Stimulated activated CD8-positive, alpha-beta memory T cell treated with anti-CD3 and anti-CD28 coated beads, Interleukin-2, amount 100 ng/mL, for 48 hours (primary cell): ENCODE measurements around the gene EIF6.
"Not testable (repeated sequence)": the region's sequence is repeated elsewhere in the genome, so short reads cannot be mapped to it uniquely, and the experiment has no call there.

ENCODE experiments used
- DNase-seq, 2 donors: peaks; one replicate each; pipeline ENCODE4 v3.0.0-alpha.2; 2020; ENCODE audit warnings: low read depth in 2 of 2

The EIF6 gene

DNA sequence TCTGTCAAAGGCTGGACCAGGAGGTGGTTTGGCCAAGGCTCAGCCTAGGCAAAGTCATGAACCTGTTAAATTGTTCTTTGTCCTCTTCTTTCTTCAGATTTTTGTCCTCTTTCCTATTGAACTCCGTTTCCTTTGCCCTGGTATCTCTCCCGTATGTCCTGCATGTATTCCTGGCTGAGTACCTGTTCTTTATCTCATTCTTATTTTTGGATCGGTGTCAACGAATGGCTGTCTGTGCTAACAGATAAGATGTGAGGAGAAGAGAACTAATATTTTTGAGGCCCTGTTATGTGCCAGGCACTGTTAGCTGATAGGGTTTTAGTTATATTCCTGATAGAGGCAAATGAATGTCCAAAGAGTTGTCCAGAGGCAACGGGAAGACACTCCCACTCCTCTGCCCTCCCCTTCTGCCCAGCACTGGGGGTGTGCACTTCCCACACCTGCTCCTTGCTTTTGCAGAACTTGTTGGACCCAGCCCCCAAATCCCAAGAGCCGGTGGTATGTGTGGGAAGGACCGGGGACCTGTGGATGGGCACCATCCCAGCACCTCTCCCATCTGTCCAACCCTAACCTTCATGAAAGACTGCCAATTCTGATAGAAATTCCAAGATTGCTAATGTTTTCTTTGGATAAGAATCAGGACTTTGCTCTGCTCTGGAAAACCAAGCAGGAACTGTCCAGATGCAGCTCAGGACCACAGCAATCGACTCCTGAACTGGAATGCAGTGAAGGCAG is 27.2 kb downstream of the EIF6 start:
- no peak for DNase-seq

DNA sequence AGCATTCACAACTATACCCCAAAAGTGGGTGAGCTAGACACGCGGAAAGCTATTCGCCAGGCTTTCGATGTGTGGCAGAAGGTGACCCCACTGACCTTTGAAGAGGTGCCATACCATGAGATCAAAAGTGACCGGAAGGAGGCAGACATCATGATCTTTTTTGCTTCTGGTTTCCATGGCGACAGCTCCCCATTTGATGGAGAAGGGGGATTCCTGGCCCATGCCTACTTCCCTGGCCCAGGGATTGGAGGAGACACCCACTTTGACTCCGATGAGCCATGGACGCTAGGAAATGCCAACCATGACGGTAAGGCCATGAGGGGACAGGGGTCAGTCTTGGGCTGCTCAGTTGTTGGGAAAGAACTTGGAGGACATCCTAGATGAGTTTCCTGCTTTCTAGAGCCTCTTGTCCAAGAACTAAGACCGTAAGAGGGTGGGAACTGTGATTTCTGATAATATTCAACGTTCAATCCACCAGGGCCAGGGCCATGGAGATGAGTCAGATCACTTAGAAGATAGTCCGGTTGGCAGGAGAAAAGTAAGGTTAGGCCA is 30.0 kb downstream of the EIF6 start:
- DNase-seq: no peak

DNA sequence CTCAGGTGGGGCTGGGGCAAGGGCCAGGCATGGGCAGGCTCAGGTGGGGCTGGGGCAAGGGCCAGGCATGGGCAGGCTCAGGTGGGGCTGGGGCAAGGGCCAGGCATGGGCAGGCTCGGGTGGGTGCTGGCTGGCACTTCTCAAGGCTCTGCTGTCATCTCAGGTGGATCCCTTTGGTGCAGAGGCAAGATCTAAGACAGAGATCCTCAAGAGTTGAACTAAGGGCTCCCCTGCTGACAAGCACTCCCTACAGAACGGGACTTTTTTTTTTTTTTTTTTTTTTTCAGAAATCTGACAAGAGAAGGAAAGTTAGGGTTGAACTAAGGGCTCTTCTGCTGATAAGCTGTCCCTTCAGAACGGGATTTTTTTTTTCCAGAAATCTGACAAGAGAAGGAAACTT is 31.6 kb downstream of the EIF6 start:
- no peak for DNase-seq

DNA sequence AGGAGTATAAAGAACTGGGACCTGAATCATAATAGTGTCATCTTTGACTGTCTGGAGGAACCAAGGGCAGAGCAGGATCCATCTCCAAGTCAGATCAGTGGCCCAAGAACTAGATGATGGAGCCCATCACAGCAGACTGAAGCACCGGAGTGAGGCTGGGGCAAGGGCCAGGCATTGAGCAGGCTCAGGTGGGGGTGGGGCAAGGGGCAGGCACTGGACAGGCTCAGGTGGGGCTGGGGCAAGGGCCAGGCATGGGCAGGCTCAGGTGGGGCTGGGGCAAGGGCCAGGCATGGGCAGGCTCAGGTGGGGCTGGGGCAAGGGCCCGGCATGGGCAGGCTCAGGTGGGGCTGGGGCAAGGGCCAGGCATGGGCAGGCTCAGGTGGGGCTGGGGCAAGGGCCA is 32.0 kb downstream of the EIF6 start:
- DNase-seq: not testable (repeated sequence)

DNA sequence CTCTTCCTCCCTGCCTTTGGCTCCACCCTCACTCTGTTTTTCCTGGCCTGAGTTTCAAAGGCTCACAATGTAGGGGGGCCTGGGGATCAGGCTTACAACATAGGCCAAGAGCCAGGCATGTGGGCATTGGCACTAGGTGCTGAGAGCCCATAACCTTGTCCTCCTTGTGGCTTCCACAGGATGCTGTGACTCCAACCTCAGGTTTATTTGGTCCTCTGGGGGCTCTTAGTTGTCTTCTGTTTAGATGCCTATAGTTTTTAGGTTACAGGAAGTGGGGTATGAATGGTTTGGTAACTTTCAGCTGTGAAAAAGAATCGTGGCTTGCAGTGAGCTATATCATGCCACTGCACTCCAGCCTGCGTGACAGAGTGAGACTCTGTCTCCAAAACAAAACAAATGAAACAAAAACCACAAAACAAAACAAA is 32.5 kb downstream of the EIF6 start:
- no peak for DNase-seq

- no peak for DNase-seq
These were observed 33.0 kb downstream of the EIF6 start for GRCh38 chr20:35251613-35251940.

- no peak for DNase-seq
These were observed 35.7 kb downstream of the EIF6 start for GRCh38 chr20:35248641-35249475.

DNA sequence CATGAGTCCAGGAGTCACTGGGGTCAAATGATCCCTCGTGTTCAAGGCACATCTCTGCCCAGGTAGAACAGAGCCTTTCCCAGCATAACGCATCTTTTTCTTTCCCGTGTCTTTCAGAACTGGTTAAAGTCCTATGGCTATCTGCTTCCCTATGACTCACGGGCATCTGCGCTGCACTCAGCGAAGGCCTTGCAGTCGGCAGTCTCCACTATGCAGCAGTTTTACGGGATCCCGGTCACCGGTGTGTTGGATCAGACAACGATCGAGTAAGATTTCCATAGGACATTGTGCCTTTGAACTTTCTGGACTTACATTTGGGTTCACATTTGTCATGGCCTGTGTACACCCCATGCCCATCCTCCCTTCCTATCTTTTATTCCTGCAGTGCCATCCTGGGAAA is 37.8 kb downstream of the EIF6 start:
- DNase-seq: no peak

DNA sequence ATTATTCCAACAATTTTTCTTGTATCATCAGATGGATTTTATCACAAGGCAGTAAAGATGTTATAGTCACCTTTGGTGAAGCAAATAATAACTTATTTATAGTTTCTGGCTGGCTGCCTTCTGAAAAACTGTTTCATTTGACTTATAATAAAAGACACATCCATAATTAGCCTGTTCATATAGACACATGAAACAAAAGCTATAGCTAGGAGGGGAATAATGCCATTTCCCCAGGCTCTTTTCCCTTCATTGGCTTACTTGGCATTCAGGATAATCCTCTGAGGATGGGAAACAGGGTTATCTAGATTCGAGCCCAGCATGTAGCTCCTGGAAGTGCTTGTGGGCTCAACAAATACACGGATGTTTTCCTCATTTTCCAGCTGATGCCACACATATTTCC is 40.6 kb downstream of the EIF6 start:
- DNase-seq: no peak

- no peak for DNase-seq
These were observed 41.3 kb downstream of the EIF6 start for GRCh38 chr20:35243317-35243716.

GRCh38 chr20:35240811-35241293 is 43.7 kb downstream of the EIF6 start:
- DNase-seq: no peak

DNA sequence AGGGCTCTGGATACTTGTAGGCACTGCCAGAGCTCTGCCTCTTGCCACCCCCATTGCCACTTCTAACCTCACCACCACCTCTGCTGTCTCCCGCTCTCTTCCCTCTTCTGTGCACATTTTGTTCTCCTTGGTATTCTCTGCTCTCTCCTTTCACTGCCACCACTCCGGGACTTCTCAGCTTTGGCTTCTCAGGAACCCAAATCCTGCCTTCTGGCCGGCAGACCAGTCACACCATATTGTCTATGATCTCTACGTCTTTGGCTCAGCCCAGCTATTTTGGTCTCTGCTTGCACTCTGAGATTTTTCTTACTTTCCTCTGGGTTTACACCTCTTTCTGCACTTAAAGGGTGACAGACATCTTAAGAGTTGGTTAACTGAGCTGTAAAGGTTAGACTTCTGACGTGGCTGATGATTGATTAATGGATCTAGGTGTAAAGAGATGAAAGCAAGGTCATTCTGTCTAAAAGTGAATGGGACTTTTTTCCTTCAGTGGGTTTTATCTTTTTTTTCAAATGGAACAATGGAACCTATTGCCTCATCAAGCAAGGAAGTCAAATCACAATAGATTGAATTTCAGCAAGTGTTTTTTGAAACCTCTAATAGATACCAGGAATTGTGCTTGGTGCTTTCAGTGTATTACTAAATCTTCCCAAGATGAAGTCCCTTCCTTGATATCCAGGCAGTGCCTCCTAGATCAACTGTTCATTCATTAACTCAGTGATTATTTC is 44.3 kb downstream of the EIF6 start:
- no peak for DNase-seq

DNA sequence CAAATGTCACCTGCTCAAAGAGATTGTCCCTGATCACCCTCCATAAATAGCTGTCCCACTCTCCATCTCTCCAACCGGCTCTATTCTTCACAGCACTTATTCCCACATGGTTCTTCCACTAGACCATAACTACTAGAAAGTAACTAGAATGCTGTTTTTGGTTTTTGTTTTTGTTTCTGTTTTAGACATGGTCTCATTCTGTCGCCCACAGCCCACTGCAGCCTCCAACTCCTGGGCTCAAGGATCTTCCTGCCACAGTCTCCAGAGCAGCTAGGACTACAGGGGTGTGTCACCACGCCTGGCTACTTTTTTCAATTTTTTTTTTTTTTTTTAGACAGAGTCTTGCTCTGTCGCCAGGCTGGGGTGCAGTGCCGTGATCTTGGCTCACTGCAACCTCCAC is 45.8 kb downstream of the EIF6 start:
- no peak for DNase-seq

- DNase-seq: no peak
These were observed 46.4 kb downstream of the EIF6 start for GRCh38 chr20:35238170-35238569.

GRCh38 chr20:35237486-35237885 is 47.1 kb downstream of the EIF6 start:
- DNase-seq: no peak

DNA sequence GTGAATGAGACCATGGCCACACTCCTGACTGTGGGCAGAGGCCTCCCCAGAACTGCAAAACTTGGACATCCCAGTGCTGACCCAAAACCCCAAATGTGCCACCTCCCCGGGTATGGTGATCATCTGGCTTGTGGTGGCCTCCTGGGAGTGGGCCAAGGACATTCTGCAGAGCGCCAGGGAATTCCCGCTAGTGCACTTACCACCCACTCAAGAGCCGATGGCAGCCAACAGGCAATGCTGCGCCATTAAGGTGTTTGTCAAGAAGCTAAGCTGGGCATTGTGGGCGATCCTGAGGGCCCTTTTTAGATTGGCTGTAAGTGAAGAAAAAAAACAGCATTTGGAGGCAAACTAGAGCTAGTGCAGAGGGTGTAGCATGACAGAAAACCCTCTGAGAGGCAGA is 48.7 kb downstream of the EIF6 start:
- DNase-seq: no peak

GRCh38 chr20:35232575-35232974 is 52.0 kb downstream of the EIF6 start:
- DNase-seq: no peak
